Measurements from ENCODE around the gene GFOD1.

The GFOD1 gene

GRCh38 chr6:13421425-13422059 lies 65.9 kb downstream of the GFOD1 start:
- no peak for DNase-seq

GRCh38 chr6:13420269-13420668 lies 67.1 kb downstream of the GFOD1 start:
- DNase-seq, result no peak

GRCh38 chr6:13419422-13420195 lies 67.8 kb downstream of the GFOD1 start:
- DNase-seq, result no peak

- no peak for DNase-seq
These were observed 68.6 kb downstream of the GFOD1 start for GRCh38 chr6:13418844-13419243.

GRCh38 chr6:13417954-13418353 lies 69.4 kb downstream of the GFOD1 start:
- no peak for DNase-seq

- no peak for DNase-seq
These were observed 70.0 kb downstream of the GFOD1 start for GRCh38 chr6:13417431-13417830.

GRCh38 chr6:13415283-13415682 lies 72.1 kb downstream of the GFOD1 start:
- DNase-seq, result no peak

GRCh38 chr6:13413900-13414555 lies 73.4 kb downstream of the GFOD1 start:
- no peak for DNase-seq

- DNase-seq, result no peak
These were observed 73.9 kb downstream of the GFOD1 start for GRCh38 chr6:13413466-13413862.

GRCh38 chr6:13412639-13413465 lies 74.5 kb downstream of the GFOD1 start:
- peak; percentile 59 for DNase-seq

GRCh38 chr6:13412211-13412610 lies 75.2 kb downstream of the GFOD1 start:
- no peak for DNase-seq

GRCh38 chr6:13411484-13411883 lies 75.9 kb downstream of the GFOD1 start:
- no peak for DNase-seq

GRCh38 chr6:13409991-13410390 lies 77.4 kb downstream of the GFOD1 start:
- DNase-seq, result no peak

- DNase-seq, result no peak
These were observed 79.4 kb downstream of the GFOD1 start for GRCh38 chr6:13407709-13408695.

- DNase-seq, result no peak
These were observed 80.1 kb downstream of the GFOD1 start for GRCh38 chr6:13407368-13407708.

GRCh38 chr6:13406781-13407180 lies 80.6 kb downstream of the GFOD1 start:
- no peak for DNase-seq

GRCh38 chr6:13405961-13406477 lies 81.4 kb downstream of the GFOD1 start:
- no peak for DNase-seq

GRCh38 chr6:13404892-13405254 lies 82.5 kb downstream of the GFOD1 start:
- DNase-seq, result no peak

- no peak for DNase-seq
These were observed 83.0 kb downstream of the GFOD1 start for GRCh38 chr6:13404228-13404891.

GRCh38 chr6:13402711-13403110 lies 84.7 kb downstream of the GFOD1 start:
- no peak for DNase-seq

GRCh38 chr6:13400772-13401171 lies 86.6 kb downstream of the GFOD1 start:
- DNase-seq, result no peak

Data from NCI-H1436 treated with DMSO at 0.1 percent for 48 hours (cell line).